ENCODE data around the gene LGALS9B.
"Not testable (repeated sequence)": the region's sequence is repeated elsewhere in the genome, so short reads cannot be mapped to it uniquely, and the experiment has no call there.

- not testable (repeated sequence) for TF ChIP-seq TBP (IDR thresholded peaks at IDR 0.05; ENCODE audit: low read depth, low read length); EP300 (IDR thresholded peaks at IDR 0.05; ENCODE audit: borderline replicate concordance in 1 of 2, low read depth in 2 of 2, low read length in 2 of 2); POLR2A (IDR thresholded peaks at IDR 0.05; ENCODE audit: control extremely low read depth in 1 of 2, low read depth in 2 of 2, low read length in 2 of 2)
Measured at GRCh38 chr17:20515099-20515498, 47.8 kb upstream of the LGALS9B start.
